LHCN-M2 (cell line): ENCODE data around the gene GPR152. TPM values are rescaled to one million over a fixed set of nuclear protein-coding genes. Genes with fewer than 3 reads are reported as not detected.
"Not testable (repeated sequence)": the region's sequence is repeated elsewhere in the genome, so short reads cannot be mapped to it uniquely, and the experiment has no call there.

Experiments used
- DNase-seq: peaks from one replicate; pipeline ENCODE4 v3.0.0-alpha.2; 2012; ENCODE audit warnings: low read depth
- total RNA-seq: library from RNA; depleted of rRNA; stranded (reverse); fragments of >200 nt; gene quantifications from 2 replicates; pipeline ENCODE4 v1.2.3, GENCODE V29; 2014

GPR152 gene
- total RNA-seq, 1 experiment from 2014 or later = not detected

DNA sequence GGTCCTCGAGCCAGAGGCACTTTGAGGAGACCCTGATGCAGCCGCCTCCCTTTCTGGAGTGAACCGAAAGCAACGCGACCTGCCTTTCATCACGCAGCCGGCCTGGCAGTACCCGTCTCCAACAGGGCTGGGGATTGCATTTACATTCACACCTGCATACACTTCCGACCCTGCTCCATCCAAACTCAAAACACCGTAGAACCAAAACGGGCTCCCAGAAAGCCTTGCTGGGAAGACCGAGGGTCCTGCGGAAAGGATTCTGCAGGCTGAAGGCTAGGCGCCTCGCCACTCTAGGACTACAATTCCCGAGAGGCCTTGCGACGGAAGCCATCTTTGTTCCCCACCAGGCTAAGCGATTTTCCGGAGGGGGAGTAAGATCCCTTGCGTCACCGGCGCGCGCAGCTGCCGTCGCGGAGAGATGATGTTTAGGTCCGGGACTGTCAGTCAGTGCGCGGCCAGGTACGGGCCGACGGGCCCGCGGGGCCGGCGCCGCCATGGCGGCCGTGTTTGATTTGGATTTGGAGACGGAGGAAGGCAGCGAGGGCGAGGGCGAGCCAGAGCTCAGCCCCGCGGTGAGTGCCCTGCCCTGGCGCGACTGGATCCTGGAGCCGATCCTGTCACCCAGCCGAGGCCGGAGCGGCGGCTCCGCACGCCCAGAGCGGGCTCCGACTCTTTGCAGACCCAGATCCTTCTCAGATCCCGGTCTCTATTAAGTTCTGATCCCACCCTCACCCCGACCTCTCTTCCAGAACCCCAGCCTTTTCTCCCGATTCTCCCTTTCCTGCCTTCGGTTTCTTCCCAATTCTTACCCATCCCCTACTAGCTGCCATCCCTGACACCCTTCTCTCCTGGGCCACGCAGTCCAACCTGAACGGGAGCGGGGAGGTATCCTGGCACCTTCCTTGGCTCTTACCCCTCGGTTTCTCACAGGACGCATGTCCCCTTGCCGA, 24.2 kb downstream of the GPR152 start, which contains the start of gene RPS6KB2:
RPS6KB2 (plus strand) TSS at position 443 of the 950 bp plus-strand sequence; CDS start at position 495, 52 bp downstream.
- peak; percentile 96 for DNase-seq

DNA sequence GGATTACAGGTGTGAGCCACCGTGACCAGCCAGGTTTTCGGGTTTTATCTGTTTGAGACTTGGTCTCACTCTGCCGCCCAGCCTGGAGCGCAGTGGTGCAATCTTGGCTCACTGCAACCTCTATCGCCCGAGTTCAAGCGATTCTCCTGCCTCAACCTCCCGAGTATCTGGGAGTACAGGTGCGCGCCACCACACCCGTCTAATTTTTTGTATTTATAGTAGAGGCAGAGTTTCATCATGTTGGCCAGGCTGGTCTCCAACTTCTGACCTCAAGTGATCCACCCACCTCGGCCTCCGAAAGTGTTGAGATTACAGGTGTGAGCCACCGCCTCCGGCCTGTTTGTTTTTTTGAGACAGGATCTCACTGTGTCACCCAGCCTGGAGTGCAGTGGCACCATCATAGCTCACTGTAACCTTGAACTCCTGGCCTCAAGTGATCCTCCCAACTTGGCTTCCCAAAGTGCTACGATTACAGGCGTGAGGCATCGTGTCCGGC, 25.1 kb downstream of the GPR152 start:
- DNase-seq = not testable (repeated sequence)

DNA sequence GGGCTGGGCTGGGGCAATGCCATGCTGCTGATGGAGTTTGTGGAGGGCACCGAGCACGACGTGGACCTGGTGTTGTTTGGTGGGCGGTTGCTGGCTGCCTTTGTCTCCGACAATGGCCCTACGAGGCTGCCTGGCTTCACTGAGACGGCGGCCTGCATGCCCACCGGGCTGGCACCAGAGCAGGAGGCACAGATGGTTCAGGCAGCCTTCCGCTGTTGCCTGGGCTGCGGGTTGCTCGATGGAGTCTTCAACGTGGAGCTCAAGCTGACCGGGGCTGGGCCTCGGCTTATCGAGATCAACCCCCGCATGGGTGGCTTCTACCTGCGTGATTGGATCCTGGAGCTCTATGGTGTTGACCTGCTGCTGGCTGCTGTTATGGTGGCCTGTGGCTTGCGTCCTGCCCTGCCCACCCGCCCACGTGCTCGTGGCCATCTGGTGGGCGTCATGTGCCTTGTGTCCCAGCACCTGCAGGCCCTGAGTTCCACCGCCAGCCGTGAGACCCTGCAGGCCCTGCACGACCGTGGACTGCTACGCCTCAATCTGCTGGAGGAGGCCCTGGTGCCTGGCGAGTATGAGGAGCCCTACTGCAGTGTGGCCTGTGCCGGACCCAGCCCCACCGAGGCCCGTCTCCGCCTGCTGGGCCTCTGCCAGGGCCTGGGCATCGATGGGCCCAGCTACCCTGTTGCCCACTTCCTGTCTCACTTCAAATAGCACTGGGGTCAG, 28.5 kb downstream of the GPR152 start:
- no peak for DNase-seq

DNA sequence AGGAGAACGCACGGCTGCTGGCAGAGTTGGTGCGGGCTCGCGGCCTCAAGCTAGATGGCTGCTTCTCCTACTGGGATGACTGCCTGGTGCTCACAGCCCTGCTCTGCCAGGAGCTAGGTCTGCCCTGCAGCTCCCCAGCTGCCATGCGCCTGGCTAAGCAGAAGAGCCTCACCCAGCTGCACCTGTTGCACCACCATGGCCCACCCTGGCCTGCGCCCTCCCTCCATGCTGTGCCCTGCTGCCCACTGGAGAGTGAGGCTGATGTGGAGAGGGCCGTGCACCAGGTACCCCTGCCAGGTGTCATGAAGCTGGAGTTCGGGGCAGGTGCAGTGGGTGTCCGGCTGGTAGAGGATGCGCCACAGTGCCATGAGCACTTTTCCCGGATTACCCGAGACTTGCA, 29.1 kb downstream of the GPR152 start:
- DNase-seq = no peak

DNA sequence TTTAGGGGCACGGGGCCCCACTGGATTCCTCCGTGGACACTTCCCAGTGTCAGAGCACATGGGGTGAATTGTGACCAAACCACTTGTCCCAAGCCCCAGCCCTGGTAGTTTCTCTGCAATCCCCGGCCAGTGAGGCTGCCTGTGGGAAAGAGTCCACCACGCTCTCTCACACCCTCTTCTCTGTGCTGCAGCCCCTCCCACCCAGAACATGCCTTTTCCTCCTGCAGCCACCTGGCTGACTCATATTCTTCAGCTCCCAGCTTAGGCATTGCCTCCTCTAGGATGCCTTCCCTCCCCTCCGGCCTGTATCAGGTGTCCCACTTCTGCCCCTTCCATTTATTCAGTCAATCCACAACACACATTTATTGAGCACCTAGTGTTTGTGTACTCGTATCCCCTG, 29.6 kb downstream of the GPR152 start:
- no peak for DNase-seq

DNA sequence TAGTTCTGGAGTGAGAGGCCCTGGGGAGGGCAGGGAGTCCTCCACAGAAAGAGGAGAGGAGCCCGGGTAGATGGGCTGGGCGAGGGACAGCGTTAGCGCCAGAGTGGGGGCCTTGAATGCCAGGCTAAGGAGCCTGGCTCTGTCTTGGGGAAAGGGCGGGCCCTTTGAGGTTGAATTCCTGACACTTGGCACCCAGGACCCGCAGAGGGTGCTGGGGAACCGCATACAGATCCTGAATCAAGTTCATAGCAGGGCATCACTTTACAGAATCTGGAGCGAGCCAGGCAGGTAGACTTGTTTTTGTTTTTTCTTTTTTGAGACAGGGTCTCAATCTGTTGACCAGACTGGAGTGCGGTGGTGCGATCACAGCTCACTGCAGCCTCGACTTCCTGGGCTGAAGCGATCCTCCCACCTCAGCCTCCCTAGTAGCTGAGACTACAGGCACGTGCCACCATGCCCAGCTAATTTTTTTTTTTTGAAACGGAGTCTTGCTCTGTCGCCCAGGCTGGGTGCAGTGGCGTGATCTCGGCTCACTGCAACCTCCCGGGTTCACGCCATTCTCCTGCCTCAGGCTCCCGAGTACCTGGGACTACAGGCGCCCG, 31.0 kb downstream of the GPR152 start:
- DNase-seq = no peak

DNA sequence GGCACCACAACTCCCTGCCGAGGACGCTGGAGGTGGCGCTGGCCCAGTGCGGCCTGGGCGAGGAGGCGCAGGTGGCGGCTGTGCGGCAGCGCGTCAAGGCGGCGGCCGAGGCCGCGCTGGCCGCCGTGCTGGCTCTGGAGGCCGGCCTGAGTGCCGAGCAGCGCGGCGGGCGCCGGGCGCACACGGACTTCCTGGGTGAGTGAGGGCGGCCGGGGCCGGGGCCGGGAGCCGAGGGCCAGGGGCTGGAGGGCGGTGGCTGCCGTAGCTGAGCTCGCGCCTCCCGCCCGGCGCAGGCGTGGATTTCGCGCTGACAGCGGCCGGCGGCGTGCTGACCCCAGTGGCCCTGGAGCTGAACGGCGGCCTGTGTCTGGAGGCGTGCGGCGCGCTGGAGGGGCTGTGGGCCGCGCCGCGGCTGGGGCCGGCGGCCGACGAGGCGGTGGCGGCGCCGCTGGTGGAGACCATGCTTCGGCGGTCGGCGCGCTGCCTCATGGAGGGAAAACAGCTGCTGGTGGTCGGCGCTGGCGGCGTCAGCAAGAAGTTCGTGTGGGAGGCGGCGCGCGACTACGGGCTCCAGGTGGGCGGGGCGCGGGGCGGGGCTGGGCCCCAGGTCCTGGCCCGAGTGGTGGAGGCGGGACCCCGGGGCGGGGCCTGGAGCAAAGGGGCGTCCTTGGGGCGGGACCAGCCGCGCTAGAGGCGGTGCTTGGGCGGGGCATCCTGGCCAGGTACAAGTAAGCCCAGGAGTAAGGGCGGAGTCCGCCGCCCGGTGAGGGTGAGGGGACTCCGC, 31.7 kb downstream of the GPR152 start:
- peak; percentile 87 for DNase-seq

DNA sequence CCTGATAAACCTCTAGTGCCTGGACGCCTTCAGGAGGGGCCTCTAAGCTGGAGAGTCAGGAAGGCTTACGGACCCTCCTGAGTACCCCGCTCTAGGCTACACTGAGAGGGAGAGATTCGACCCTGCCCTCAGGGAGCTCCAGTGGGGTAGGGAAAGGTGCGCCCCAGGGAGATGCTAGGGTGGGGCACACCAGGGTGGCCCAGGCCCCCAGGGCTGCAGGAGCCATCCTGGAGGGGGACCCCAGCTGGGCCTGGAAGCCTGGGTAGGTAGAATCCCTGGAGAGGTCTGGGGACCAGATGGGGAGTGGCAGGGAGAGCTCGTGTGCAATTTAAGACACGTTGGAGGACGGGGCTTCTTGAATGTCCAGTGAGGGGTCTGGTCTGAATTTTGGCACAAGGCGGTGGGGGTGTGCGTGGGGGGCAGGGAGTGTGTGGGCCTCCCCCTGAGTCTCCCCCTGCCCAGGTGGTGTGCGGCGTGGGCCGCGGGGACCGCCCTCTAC, 32.3 kb downstream of the GPR152 start:
- DNase-seq = no peak

DNA sequence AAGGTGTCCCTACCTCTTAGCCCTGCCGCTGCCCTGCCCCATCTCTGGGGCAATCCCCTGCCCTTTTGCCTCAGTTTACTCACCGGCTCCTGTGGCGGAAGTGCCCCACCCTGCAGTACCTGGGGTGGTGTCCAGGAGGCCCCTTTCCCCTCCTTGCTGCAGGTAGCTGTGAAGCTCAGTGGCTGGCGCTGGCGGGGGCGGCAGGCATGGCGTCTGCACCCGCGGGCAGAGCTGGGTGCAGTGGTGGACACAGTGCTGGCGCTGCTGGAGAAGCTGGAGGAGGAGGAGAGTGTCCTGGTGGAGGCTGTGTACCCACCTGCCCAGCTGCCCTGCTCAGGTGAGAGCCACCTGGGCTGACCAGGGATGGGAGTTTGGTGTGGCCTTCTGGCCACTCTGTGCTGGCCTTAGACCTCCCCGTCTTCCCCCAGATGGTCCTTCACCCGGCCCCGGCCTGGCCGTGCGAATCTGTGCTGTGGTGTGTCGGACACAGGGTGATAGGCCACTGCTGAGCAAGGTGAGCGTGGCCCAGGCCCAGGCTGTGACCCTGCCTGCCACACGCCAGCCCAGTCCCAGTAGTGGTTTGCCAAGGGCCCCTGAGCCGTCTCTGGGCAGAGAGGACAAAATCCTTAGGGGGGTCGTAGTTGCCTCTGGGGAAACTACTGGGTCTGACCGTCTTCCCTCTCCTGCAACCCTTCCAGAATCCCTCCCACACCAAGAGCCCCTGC, 33.0 kb downstream of the GPR152 start:
- no peak for DNase-seq

DNA sequence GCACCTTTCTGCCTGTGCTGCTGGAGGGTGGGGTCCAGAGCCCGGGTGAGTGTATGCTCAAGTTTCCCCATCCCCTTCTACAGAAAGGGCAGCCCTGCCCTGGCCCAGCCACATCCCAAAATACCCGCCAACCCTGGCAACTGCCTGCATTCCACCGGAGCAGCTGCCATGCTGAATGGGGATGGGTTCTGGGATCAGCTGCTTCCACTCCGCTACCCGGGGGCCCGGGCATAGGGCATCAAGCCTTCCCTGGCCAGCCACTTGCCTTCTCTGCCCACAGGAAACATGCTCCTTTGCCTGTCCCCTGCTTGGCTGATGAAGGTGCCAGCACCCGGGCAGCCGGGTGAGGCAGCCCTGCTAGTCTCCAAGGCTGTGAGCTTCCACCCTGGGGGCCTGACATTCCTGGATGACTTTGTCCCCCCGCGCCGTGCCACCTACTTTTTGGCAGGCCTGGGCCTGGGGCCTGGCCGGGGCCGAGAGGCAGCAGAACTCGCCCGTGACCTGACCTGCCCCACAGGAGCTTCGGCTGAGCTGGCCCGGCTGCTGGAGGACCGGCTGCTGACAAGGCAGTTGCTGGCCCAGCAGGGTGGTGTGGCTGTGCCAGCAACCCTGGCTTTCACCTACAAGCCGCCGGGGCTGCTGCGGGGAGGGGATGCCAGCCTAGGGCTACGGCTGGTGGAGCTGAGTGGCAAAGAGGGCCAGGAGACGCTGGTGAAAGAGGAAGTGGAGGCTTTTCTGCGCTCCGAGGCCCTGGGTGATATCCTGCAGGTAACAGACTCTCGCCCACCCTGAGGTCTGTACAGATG, 33.9 kb downstream of the GPR152 start:
- DNase-seq = peak; percentile 64

DNA sequence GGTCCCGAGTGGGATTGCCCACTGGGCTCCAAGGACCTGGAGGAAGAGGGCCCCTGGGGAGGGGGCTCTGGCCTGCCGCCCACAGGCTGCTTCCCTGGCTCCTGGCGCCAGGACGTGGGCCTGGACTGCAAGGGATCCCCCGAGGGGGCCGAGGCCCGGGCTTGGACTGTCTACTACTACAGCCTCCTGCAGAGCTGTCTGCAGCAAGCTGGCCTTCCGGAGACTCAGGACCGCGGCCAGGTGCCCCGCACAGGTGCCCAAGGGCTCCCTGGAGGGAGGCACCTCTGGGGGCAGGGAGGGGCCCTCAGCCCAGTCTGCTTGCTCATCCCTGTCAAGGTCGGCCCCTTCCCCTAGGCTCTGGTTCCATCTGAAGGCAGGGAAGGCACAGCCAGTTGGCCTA, 35.1 kb downstream of the GPR152 start:
- DNase-seq = no peak

DNA sequence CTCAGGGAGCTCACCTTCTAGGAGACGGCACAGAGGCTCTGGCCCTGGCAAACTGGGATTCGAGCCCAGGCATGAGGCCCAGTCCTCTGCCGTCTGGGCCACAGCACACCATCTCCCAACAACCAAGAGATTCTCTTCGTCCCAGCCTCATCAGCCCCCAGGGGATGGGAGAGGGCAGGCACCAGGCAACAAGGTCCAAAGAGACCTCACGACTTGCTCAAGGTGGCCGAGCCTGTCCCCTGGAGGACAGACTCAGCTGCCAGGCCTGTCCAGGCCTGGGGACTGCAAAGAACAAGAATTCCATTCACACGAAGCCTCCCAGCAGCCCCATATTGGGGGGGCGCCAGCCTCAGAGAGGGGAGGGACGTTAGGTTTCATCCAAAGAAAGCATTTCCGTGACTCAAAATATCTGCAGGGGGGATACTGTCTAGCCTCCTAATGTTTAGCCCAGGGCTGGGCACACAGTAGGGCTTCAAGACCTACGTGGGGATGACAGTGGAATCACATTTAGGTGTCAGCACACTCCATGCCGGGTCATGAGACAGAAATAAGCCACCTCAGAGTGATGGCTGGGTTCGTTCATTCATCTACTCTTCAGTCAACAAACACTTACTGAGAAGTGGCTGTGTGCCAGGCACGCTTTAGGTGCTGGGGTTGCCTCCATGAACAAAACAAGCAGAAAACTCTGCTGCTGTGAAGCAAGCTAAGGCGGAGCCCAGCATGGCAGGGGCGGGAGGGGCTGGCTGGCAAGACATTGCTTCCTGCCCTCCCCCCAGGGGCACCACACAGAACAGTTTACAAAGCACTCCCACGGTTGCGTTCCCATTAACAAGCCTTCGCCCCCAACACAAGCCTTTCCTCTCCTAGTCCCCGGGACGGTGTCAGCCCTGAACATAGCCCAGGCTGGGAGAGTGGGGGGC, 35.9 kb downstream of the GPR152 start:
- peak; percentile 28 for DNase-seq

DNA sequence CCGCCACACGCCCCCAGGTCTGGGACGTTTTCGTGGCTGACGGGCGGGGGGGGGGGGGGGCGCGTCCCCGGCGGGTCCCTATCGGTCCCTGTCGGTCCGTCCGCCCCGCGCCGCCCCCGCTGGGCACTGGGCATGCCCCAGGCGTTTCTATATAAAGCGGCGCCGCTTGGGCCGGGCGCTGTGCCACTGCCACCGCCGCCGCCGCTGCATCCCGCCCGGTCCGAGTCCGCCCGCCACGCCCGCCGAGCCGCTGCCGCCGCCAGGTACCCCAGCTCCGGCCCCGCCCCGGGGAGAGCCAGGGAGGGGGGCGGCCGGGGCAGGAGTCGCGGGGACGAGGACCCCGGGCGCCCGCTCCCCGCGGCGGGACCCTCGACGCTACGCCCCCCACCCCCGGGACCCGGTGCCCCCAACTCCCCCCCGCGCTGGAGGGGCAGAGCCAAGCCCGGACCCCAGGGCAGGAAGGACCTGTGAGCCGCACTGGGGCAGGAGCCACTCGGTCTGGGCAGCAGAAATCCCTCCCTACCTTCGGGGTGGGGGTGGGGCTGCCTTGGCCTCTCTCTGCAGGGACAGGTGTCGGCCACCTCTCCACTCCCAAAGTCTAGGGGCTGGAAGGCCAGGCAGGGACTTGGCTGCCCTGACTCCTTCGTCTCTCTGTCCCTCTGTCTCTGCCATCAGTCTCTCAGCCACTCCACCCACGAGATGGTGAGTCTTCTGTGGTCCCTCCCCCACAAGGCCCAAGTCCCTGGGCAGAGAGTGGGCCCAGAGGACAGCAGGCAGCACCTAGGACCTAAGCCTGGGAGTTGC, 36.8 kb downstream of the GPR152 start, which contains the start of gene CARNS1:
CARNS1 (plus strand) TSS at position 178 of the 804 bp plus-strand sequence; CDS start at position 700, 522 bp downstream.
- no peak for DNase-seq

DNA sequence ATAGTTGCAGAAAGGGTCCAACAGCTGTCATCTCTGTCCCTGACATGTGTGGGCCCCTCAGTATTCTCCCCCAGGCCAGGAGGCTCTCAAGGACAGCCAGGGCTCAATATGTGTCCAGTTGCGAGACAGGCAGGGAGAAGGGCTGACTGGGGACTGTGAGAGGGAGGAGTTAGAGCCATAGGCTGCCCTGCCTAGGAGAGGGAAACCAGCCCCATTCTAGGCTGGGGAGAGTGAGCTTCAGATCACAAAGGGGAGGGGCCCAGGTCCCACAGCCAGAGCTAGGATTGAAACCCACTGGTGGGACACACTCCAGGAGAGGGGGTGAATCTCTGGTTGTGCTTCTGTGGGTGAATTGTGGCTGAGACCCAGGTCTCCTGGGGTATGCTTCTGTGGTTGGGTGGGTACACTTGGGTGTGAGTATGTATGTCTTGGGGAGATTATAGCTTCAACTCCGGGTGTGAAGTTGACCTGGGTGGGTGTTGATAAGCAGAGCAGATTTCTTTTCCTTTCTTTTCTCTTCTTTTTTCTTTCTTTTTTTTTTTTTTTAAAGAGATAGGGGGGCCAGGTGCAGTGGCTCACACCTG, 39.2 kb downstream of the GPR152 start:
- no peak for DNase-seq

DNA sequence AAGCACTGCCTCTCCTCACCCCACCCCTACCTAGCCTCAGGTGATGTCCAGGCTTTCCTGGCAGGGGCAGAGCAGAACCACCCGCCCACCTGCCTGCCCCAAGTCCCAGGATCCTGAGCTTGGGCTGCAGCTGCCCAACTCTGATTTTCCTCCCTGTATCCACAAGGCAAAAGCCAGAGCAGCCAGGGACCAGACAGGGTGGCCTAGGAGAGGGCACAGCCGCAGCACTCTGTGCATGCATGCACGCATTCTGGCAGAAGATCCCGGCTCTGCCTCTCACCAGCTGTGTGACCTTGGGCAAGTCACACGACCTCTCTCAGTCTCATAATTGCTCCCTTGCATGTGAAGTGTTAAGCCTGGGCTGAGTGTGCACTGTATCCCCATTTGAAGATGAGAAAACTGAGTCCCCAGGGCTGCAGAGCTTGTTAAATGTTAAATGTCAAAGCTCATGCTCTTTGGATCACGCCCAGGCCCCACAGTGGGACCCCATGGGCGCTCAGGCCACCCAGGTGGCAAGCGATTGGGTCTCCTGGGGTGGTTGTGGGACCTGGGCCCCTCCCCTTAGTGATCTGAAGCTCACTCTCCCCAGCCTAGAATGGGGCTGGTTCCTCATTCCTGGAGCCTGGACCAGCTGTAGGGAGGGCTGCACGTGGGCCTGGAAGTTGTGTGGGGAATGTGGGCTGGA, 39.9 kb downstream of the GPR152 start:
- DNase-seq = peak; percentile 17

DNA sequence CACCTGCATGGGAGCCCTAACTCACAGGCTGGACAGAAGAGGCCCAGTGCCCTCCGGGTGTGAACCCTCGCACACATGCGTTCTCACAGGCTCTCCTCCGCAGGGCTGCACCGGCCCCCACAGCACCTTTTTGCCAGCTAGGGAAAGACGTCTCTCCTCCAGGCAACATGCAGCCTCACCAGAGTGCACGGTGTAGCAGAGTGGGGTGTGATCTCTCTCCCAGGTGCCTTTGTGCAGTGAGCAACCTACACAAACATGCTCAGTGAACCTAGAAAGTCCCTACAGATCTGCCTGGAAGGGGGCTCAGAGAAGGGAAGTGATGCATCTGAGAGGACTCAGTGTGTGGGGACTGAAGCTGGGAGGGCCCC, 40.8 kb downstream of the GPR152 start:
- DNase-seq = no peak
